GM12801 (cell line): ENCODE measurements around the gene TOMM34.

Experiments used
- TF ChIP-seq, protein P1 (sequence below): IDR thresholded peaks from one replicate; pipeline ENCODE4 v1.5.1; 2011; ENCODE audit warnings: control low read depth; ENCODE audit not compliant: insufficient read length; ENCODE audit errors: extremely low read depth

Gene TOMM34

DNA sequence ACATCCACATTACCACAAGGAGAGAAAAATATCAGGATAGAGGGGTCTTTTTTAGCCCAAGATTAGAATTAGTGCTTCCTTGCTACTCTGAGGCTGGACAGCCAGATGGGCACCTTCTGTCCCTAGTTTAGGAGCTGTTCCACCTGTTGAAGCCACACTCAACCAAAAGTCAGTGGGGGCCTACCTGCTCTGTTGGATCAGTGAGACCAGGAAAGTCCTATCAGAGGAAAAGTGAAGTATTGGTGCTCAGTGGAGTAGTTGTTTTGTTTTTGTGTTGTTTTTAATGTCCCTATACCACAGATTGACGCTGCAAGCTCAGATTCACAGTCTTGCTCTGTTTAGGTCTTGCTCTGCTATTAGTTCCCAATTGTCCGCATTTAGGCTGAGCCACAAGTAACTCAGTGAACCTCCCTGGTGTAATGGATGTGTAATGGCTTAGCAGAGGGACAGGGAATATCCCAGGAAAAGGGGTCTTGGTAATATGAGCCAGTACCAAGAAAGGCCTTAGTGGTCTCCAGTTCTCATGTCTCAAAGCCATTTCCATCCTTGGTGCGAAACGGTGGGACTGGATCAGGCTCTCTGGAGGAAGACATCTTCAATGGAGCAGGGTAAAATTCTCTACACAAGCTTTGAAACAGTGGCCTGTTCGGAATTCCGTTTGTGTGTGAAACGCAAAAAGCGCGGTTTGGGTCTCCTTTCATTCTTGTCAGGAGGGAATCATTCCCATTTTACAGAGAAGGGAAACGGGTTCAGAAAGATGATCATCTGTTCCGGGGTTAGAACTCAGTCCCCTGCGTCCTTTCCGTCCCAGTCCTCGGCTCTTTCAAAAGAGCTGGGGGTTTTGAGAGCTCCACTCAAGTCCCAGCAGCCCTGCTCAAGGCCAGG is 51.0 kb downstream of the TOMM34 start:
- TF ChIP-seq, protein P1, sequence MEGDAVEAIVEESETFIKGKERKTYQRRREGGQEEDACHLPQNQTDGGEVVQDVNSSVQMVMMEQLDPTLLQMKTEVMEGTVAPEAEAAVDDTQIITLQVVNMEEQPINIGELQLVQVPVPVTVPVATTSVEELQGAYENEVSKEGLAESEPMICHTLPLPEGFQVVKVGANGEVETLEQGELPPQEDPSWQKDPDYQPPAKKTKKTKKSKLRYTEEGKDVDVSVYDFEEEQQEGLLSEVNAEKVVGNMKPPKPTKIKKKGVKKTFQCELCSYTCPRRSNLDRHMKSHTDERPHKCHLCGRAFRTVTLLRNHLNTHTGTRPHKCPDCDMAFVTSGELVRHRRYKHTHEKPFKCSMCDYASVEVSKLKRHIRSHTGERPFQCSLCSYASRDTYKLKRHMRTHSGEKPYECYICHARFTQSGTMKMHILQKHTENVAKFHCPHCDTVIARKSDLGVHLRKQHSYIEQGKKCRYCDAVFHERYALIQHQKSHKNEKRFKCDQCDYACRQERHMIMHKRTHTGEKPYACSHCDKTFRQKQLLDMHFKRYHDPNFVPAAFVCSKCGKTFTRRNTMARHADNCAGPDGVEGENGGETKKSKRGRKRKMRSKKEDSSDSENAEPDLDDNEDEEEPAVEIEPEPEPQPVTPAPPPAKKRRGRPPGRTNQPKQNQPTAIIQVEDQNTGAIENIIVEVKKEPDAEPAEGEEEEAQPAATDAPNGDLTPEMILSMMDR = no peak

DNA sequence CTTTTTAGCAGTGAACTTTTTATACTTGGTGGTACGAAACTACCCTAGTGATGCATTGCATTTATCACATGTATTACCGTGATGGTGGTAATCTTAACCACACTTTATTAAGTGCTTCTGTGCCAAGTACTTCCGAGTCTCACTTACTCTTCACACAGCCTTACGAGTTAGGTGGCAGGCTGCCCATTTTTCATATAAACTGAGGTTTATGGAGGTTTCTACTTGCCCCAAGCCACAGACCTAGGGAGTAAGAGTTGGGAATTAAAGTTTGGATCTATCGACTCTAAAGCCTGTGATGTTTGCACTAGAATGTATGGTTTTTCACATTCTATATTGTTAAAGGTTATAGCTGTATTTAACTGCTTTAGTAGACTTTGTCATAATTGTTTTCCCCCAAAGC is 55.8 kb downstream of the TOMM34 start:
- TF ChIP-seq, protein P1 = no peak

- TF ChIP-seq, protein P1 = no peak
Observed at GRCh38 chr20:44901974-44902373, 58.2 kb downstream of the TOMM34 start.

DNA sequence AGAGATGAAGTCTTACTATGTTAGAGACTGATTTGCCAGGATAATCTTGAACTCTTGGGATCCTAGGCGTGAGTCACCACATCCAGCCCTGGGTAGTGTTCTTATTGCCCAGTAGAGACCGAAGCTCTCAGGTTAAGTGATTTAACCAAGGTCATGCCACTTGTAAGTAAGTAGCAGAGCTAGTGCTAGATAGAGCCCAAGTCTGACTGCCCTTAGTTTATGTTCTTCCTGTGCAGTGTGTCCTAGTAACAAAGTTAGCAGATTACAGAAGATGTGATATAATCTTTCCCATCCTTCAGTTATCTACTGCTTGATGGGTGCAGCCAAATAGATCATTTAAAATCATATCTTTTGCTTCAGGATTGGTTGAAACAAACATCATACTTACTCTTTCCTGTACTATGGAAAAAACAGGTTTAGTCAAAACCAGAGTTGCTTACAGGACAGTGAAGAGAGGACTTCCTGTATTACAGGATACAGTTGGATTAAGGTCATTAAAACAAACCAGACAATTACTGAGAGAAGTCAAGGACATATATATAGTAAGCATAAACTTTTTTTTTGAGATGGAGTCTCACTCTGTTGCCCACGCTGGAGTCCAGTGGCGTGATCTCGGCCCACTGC is 59.9 kb downstream of the TOMM34 start:
- TF ChIP-seq, protein P1 = no peak

DNA sequence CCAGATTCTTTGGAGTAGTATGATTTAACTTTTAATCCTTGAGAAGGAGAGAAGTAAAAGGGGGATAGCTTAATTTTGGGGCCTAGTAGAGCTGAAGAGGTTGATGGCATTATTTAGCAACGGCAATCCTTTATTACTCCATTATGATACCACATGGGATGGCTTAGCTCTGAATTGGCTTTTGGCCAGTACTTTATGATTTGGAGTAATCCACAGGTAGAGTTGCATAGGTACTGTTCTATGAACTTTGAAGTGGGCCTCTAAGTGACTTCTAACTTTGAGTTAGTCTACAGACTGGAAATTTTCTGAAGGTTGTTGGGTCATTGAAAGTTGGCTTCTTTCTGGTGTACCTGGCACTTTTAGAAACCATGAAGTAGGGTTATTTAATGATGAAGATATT is 63.1 kb downstream of the TOMM34 start:
- TF ChIP-seq, protein P1 = no peak

DNA sequence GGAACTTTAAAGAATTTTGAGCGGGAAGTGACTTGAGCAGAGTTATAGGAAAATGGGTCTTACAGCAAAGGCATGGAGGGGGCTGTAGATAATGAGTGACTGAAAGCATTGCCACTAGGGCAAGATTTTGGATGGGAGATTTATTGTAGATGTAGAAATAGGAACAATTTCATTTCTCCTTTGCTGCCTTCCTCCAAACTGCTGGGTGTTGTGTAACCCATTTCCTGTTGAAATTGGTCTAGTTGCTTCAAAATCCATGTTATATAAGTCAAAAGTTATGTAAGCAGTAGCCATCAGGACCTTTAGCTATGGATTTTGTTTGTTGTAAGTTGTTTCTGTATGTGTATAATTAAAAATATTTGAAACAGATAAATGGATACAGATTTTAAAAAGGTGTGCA is 63.6 kb downstream of the TOMM34 start:
- TF ChIP-seq, protein P1 = no peak

DNA sequence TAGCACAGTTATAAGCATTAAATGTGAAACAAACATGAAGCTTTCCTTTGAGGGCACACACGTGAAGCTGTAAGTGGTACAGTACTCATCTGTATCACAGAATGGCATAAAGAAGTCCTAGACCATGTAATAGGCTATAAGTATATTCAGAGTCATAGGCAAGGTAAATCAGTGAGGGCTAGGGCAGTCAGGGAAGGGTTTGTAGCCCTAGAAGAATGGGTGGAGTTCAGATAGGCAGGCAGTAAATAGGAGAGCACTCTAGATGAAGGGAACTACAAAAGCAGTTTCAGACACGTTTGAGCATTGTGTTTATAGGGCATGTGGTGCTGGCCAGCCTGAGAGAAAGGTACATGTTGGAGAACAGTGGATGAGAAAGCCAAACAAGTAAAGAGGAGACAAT is 65.2 kb downstream of the TOMM34 start:
- TF ChIP-seq, protein P1 = no peak
